ENCODE results near the gene ITGB4.
"Not testable (repeated sequence)": the region's sequence is repeated elsewhere in the genome, so short reads cannot be mapped to it uniquely, and the experiment has no call there.

Gene ITGB4

DNA sequence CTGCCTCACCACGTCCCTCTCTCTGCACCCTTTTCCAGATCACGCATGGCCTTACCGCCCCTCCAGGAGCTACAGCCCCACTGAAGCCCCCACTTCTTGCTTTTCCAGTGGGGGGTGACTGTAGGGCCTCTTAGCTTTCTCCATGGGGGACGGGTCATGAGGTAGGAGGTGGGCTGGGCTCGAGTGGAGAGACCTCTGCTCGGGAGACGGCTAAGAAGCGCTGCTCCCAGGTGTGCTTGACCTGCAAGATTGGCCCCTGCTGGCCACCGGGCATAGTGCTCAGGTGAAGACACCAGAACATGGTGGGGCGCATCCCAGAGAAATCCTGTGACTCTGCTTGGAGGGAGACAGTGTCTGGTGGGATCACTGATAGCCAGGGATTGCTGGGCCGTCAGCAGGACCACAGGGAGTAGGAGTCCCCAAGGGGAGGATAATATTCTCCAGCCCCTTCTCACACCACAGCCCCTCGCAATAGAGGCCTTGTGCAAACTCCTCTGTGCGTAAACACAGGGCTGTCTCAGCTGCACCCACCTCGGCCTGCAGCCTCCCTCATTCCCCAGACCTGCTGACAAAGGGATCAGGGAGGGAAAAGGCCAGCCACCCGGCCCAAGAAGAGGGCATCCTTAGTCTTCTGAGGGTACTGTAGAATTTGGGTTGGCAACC, 52.7 kb downstream of the ITGB4 start:
- Histone ChIP-seq H3K9ac (ENCODE audit: low read length in 2 of 2) (no peak overlapping the region), H3K9me3 (ENCODE audit: control insufficient read depth in 2 of 2, low read length in 2 of 2) (no peaks in the 10 kb centered on the region), H3K36me3 (ENCODE audit: control insufficient read depth in 2 of 2, insufficient read depth in 2 of 2, low read length in 2 of 2) (peaks cover 32 to 47% of the 10 kb centered on the region in 2 donors), H3K27ac (ENCODE audit: low read length) (no peak overlapping the region), H3K4me1 (ENCODE audit: control insufficient read depth, insufficient read depth, low read length) (peaks cover 26% of the 10 kb centered on the region), H3K27me3 (ENCODE audit: control insufficient read depth in 1 of 2, insufficient read depth in 2 of 2, low read length in 2 of 2) (no peaks in the 10 kb centered on the region), H3K4me3 (ENCODE audit: low read length in 2 of 2) (no peak overlapping the region)

DNA sequence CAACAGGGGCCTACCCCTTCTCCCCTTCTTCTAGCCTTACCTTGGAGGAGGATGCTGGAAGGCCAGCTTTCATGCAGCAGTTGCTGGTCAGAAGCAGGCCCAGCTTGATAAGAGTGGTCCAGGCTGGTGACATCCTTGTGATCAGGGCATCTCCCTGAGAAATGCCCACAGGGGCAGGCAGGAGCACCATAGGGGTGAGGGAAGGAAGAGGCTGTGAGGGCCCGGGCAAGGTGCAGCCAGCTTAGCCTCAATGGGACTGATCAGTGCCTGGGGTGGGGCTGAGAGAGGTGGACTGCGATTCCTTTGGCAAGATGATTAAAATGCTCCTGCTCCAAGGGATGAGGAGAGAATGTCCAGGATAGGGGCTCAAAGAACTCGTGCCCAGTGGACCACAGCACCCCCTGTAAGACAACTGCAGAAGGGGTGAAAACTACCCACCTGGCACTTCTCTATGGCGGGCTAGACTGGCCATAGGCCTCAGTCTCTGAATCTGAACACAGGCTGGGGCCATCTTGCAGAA, 53.3 kb downstream of the ITGB4 start:
- Histone ChIP-seq H3K9me3 (ENCODE audit: control insufficient read depth in 2 of 2, low read length in 2 of 2) (no peaks in the 10 kb centered on the region), H3K27me3 (ENCODE audit: control insufficient read depth in 1 of 2, insufficient read depth in 2 of 2, low read length in 2 of 2) (no peaks in the 10 kb centered on the region), H3K36me3 (ENCODE audit: control insufficient read depth in 2 of 2, insufficient read depth in 2 of 2, low read length in 2 of 2) (peaks cover 32 to 47% of the 10 kb centered on the region in 2 donors), H3K27ac (ENCODE audit: low read length) (peak overlapping the region; percentile 37), H3K4me3 (ENCODE audit: low read length in 2 of 2) (no peak overlapping the region), H3K9ac (ENCODE audit: low read length in 2 of 2) (no peak overlapping the region), H3K4me1 (ENCODE audit: control insufficient read depth, insufficient read depth, low read length) (peaks cover 26% of the 10 kb centered on the region)

DNA sequence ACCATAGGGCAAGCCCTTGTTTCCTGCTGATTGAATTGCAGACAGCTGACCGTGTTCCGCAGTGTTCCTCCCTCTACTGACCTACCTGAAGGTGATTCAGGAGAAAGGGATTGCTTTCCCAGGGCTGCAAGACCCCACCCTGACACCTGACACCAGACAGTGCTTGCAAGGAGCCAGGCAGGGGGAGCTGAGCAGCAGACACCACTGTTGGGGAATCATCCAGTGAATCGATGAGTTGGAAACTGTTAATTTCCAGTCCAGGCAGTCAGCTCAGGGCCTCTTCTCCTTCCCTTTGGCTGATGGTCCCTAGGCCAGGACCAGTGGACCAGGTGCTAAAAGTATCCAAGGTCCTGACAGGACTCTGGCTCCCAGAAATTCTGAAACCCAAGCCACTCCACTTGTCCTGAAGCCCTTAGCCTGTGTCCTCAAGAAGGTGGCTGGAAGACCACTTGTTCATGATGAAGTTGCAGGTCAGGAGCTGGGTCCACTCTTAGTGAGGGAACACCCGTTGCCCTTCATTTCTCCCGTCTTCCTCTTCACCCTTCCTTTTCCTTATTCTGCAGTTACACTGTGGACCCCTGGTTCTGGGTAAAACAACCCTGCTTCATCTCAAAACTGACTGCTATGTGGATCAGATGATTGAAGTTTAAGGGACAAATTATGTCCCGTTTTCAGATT, 53.9 kb downstream of the ITGB4 start:
- Histone ChIP-seq H3K4me1 (ENCODE audit: control insufficient read depth, insufficient read depth, low read length) (peaks cover 26% of the 10 kb centered on the region), H3K4me3 (ENCODE audit: low read length in 2 of 2) (no peak overlapping the region), H3K9ac (ENCODE audit: low read length in 2 of 2) (peak overlapping the region in 1 of 2 donors; percentile 42), H3K27me3 (ENCODE audit: control insufficient read depth in 1 of 2, insufficient read depth in 2 of 2, low read length in 2 of 2) (no peaks in the 10 kb centered on the region), H3K27ac (ENCODE audit: low read length) (peak overlapping the region; percentile 37), H3K36me3 (ENCODE audit: control insufficient read depth in 2 of 2, insufficient read depth in 2 of 2, low read length in 2 of 2) (peaks cover 32 to 47% of the 10 kb centered on the region in 2 donors), H3K9me3 (ENCODE audit: control insufficient read depth in 2 of 2, low read length in 2 of 2) (no peaks in the 10 kb centered on the region)

DNA sequence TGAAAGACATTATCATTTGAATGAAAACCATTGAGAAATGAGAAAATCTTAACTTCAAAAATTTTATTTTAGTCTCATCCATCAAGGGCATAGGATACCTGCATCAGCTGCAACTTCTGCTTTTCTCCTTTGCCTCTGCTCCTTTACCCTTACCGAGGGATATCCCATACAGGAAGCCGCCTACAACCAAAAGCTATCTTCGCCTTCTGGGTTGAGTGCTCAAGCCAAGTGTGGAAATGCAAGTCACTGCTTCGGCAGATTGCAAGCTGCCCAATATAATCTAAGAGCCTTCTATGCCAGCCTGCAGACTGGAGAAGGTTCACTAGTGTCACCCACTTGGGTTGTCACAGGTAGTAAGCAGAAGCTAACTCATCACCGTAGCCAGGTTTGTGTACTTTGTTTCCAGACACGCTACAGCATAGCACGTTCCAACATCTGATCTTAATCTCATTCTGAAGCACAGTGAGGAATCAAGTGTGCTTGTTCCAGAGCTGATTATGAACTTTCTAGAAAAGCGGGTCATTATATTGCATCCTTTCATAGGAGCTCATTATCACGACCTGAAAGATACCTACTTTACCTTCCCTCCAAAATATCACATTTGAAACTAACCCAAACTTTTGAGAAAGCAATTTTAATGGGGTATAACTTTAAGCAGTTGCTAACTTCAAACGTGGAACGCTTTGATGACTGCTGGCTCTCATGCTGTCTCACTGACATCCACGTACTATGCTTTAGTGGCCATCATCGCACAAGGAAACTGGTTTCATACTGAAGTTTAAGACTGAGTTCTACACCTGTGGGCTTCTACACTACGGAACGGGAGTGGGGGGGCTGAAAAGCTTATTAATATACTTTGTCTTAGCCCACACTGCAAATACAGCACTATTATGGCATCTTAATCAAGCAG, 55.4 kb downstream of the ITGB4 start:
- H3K4me3 ChIP-seq (ENCODE audit: low read length in 2 of 2), result peak overlapping the region; percentile 89 to 98
- peaks cover 26% of the 10 kb centered on the region for H3K4me1 ChIP-seq (ENCODE audit: control insufficient read depth, insufficient read depth, low read length)
- H3K27me3 ChIP-seq (ENCODE audit: control insufficient read depth in 1 of 2, insufficient read depth in 2 of 2, low read length in 2 of 2), result no peaks in the 10 kb centered on the region
- peaks cover 32 to 47% of the 10 kb centered on the region in 2 donors for H3K36me3 ChIP-seq (ENCODE audit: control insufficient read depth in 2 of 2, insufficient read depth in 2 of 2, low read length in 2 of 2)
- peak overlapping the region; percentile 52 to 97 for H3K9ac ChIP-seq (ENCODE audit: low read length in 2 of 2)
- H3K9me3 ChIP-seq (ENCODE audit: control insufficient read depth in 2 of 2, low read length in 2 of 2), result no peaks in the 10 kb centered on the region
- peak overlapping the region; percentile 11 for H3K27ac ChIP-seq (ENCODE audit: low read length)

DNA sequence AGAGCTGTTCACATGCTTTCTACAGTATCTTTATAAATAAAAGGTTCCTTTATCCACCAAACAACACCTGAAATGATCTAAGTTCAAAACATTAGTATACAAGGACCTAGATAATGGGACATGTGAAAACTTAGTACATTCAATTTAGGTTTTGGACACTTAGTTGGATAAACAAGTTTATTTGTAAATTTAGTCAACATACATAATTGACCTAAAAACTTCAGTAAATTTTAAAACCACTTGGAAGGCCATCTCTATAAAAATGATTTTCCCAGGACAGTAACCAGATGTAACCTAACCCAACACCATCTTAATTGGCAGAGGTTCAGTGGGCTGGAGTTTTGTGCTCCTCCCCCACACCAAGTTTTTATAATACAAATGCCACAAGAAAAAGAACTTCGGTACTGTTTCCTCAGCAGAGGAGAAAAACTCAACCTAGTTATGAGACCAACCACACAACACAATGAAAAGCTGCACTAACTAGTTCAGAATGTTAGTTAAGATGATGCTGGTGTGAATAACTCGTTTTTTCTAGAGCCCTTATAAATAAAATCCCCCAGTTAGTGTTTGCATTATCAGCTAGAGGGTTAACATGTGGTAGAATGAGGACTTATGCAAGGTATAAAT, 56.1 kb downstream of the ITGB4 start:
- H3K4me3 ChIP-seq (ENCODE audit: low read length in 2 of 2), result peak overlapping the region; percentile 89 to 98
- H3K36me3 ChIP-seq (ENCODE audit: control insufficient read depth in 2 of 2, insufficient read depth in 2 of 2, low read length in 2 of 2), result peaks cover 32 to 47% of the 10 kb centered on the region in 2 donors
- H3K9me3 ChIP-seq (ENCODE audit: control insufficient read depth in 2 of 2, low read length in 2 of 2), result no peaks in the 10 kb centered on the region
- H3K27ac ChIP-seq (ENCODE audit: low read length), result no peak overlapping the region
- peak overlapping the region in 1 of 2 donors; percentile 97 for H3K9ac ChIP-seq (ENCODE audit: low read length in 2 of 2)
- H3K27me3 ChIP-seq (ENCODE audit: control insufficient read depth in 1 of 2, insufficient read depth in 2 of 2, low read length in 2 of 2), result no peaks in the 10 kb centered on the region
- H3K4me1 ChIP-seq (ENCODE audit: control insufficient read depth, insufficient read depth, low read length), result peaks cover 26% of the 10 kb centered on the region

DNA sequence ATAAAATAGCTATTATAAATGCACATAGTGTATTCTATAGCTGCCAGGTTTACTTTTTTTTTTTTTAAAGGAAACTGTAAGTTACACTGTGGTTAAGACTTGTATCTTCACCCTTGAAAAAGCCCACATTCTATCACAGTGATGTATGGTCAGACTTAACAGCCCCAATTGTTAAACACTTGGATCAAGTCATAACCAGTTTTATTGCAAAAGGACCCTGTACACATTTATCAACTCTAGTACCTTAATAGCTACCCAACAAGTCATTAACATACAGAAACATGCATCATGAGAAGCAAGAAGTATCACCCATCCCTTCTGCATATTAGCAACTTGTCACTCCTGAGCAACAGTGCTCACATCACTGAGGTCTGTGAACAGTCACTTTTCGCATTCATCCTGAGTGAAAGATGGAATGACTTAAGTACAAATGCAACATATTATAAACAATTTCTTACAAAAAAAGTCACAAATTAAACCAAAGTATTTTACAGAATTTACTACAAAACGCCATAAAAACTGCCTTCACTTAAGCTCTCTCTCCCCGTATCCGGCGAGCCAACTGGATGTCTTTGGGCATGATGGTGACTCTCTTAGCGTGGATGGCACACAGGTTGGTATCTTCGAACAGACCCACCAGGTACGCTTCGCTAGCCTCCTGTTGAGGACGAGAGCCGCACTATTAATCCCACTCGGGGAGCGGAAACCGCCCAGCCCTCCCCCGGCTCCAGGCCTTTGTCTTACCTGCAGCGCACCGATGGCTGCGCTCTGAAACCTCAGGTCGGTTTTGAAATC, 57.0 kb downstream of the ITGB4 start:
- H3K4me1 ChIP-seq (ENCODE audit: control insufficient read depth, insufficient read depth, low read length), result peaks cover 26% of the 10 kb centered on the region
- not testable (repeated sequence) for H3K9me3 ChIP-seq (ENCODE audit: control insufficient read depth in 2 of 2, low read length in 2 of 2); H3K27me3 ChIP-seq (ENCODE audit: control insufficient read depth in 1 of 2, insufficient read depth in 2 of 2, low read length in 2 of 2)
- peaks cover 32 to 47% of the 10 kb centered on the region in 2 donors for H3K36me3 ChIP-seq (ENCODE audit: control insufficient read depth in 2 of 2, insufficient read depth in 2 of 2, low read length in 2 of 2)
- peak overlapping the region; percentile 89 to 98 for H3K4me3 ChIP-seq (ENCODE audit: low read length in 2 of 2)
- H3K9ac ChIP-seq (ENCODE audit: low read length in 2 of 2), result peak overlapping the region; percentile 97
- H3K27ac ChIP-seq (ENCODE audit: low read length), result peak overlapping the region; percentile 97

DNA sequence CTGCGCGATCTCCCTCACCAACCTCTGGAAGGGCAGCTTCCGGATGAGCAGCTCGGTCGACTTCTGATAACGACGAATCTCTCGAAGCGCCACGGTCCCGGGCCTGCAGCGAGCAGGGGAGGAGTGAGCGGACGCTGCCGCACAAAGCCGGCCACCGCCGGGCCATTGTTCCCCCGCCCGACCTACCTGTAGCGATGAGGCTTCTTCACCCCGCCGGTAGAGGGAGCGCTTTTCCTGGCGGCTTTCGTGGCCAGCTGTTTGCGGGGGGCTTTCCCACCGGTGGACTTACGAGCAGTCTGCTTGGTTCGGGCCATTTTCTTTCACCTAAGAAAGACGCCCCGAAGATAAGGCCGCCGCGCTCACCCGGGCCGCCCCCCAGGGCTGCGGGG, 57.6 kb downstream of the ITGB4 start:
- H3K4me1 ChIP-seq (ENCODE audit: control insufficient read depth, insufficient read depth, low read length), result peaks cover 29% of the 10 kb centered on the region
- H3K36me3 ChIP-seq (ENCODE audit: control insufficient read depth in 2 of 2, insufficient read depth in 2 of 2, low read length in 2 of 2), result peaks cover 32 to 47% of the 10 kb centered on the region in 2 donors
- H3K27ac ChIP-seq (ENCODE audit: low read length), result peak overlapping the region; percentile 97
- no peaks in the 10 kb centered on the region for H3K9me3 ChIP-seq (ENCODE audit: control insufficient read depth in 2 of 2, low read length in 2 of 2)
- peak overlapping the region; percentile 97 for H3K9ac ChIP-seq (ENCODE audit: low read length in 2 of 2)
- H3K4me3 ChIP-seq (ENCODE audit: low read length in 2 of 2), result peak overlapping the region; percentile 89 to 98
- H3K27me3 ChIP-seq (ENCODE audit: control insufficient read depth in 1 of 2, insufficient read depth in 2 of 2, low read length in 2 of 2), result no peaks in the 10 kb centered on the region

DNA sequence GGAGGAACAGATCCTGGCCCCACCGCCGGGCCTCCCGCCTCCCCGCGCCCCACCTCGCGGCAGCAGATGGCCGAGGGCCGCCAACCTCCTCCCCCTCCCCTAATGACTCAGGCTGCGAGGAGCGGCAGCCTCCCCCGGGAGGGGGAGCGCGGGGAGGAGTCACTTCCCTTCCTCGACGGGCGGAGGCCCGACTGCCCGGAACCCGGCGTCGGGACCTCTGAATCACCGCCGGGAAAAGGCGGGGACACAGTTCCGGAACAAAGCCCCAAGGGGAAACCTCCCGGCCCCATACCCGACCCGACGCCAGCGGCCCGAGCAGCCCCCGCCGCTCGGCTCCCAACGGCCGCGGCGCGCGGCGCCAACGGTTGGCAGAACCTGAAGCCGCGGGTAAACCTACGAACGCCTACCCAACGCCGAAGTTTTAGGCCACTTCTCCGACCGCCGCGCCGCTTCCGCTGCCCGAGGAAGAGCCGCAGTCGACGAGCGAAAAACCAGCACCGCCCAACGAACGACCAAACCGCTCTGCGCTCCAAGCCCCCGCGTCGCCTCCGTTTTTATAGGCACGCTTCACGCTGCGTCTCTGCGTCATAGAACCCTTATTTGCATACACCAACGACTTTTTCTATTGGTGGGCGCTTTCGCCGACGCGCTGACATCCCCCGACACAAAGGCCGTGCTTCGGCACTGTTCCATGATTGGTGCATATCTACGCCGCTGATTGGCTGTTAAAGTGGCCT, 58.2 kb downstream of the ITGB4 start:
- Histone ChIP-seq H3K4me3 (ENCODE audit: low read length in 2 of 2) (peak overlapping the region; percentile 89 to 98), H3K27me3 (ENCODE audit: control insufficient read depth in 1 of 2, insufficient read depth in 2 of 2, low read length in 2 of 2) (no peaks in the 10 kb centered on the region), H3K36me3 (ENCODE audit: control insufficient read depth in 2 of 2, insufficient read depth in 2 of 2, low read length in 2 of 2) (peaks cover 29 to 42% of the 10 kb centered on the region in 2 donors), H3K9me3 (ENCODE audit: control insufficient read depth in 2 of 2, low read length in 2 of 2) (no peaks in the 10 kb centered on the region), H3K4me1 (ENCODE audit: control insufficient read depth, insufficient read depth, low read length) (peaks cover 34% of the 10 kb centered on the region), H3K9ac (ENCODE audit: low read length in 2 of 2) (peak overlapping the region; percentile 97), H3K27ac (ENCODE audit: low read length) (peak overlapping the region; percentile 97)
